Measurements from ENCODE around the gene RBM26. TPM values are rescaled to one million over a fixed set of nuclear protein-coding genes. Genes with fewer than 3 reads are reported as not detected.

The RBM26 gene
- total RNA-seq, 4 donors from 2014 or later = 29.1 to 45.2 (median 39.3) TPM

GRCh38 chr13:79354285-79354684, 51.8 kb downstream of the RBM26 start:
- TF ChIP-seq, protein P1, sequence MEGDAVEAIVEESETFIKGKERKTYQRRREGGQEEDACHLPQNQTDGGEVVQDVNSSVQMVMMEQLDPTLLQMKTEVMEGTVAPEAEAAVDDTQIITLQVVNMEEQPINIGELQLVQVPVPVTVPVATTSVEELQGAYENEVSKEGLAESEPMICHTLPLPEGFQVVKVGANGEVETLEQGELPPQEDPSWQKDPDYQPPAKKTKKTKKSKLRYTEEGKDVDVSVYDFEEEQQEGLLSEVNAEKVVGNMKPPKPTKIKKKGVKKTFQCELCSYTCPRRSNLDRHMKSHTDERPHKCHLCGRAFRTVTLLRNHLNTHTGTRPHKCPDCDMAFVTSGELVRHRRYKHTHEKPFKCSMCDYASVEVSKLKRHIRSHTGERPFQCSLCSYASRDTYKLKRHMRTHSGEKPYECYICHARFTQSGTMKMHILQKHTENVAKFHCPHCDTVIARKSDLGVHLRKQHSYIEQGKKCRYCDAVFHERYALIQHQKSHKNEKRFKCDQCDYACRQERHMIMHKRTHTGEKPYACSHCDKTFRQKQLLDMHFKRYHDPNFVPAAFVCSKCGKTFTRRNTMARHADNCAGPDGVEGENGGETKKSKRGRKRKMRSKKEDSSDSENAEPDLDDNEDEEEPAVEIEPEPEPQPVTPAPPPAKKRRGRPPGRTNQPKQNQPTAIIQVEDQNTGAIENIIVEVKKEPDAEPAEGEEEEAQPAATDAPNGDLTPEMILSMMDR (IDR thresholded peaks at IDR 0.05; ENCODE audit: low read depth) = no peak

DNA sequence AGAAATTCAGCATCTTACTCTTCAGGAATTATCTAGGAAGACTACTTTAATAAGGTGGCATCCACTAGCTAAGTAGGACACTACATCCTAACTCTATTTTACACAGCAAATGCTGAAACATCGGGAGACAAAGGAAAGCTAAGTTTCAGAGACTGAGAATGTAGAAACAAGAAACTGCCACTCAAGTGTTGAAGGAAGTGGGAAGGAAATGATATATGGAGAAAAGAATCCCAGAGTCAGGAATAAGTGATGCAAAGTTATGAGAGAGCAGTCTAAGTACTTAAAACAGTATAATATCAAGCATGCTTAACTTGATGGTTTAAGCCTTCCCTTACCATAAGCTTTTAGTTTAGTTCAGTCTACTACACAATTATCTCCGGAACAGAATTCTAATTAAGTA, 52.4 kb downstream of the RBM26 start:
- TF ChIP-seq, protein P1 (IDR thresholded peaks at IDR 0.05; ENCODE audit: low read depth) = no peak

DNA sequence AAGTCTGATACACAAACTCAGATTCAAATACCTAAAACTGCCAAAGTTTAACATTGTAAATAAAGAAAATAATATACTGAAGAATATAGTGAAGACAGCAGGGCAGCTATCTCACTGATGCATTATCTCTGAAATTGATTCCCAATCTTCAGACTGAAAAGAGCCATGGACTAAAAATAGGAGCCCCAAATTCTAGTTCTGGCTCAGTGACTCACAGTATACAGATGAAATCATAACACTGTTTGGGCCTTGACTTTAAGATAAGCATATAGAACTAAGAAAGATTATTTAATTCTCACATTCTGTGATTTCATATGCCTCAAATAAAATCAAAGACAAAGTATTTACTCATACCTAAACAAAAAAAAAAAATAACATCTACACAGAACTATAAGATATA, 53.9 kb downstream of the RBM26 start:
- TF ChIP-seq, protein P1 (IDR thresholded peaks at IDR 0.05; ENCODE audit: low read depth) = no peak

DNA sequence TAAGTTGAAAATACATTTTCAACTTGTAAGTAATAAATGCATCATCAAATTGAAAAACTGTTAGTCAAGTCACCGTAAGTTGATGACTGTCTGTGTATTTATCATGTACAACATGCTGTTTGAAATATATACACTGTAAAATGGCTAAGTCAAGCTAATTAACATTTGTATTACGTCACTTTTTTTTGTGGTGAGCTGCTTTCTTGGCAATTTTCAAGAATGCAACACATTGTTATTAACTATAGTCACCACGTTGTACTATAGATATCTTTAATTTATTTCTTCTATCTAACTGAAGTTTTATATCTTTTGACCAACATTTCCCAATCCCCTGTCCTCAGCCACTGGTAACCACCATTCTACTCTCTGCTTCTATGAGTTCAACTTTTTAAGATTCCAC, 57.0 kb downstream of the RBM26 start:
- TF ChIP-seq, protein P1 (IDR thresholded peaks at IDR 0.05; ENCODE audit: low read depth) = no peak

- TF ChIP-seq, protein P1 (IDR thresholded peaks at IDR 0.05; ENCODE audit: low read depth) = no peak
Observed at GRCh38 chr13:79346300-79346914, 59.6 kb downstream of the RBM26 start.

GRCh38 chr13:79341202-79341601, 64.9 kb downstream of the RBM26 start:
- TF ChIP-seq, protein P1 (IDR thresholded peaks at IDR 0.05; ENCODE audit: low read depth) = no peak

DNA sequence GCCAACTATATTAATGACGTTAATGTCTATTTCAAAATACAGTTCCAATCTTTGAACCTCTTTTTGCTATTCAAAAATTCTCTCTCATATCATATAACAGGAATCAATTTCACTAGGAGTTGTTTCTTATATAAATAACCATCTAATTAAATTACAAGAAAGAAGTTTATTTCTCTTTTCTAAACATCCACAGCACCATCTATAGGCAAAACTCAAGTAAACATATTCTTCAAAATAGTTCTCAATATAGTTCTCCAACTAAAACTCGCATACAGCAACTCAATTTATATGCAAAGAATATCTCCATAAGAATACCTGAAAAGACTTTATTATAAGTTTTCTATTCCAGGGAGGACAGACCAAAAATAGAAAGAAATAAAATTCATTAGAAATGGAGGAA, 65.6 kb downstream of the RBM26 start:
- TF ChIP-seq, protein P1 (IDR thresholded peaks at IDR 0.05; ENCODE audit: low read depth) = no peak
